ENCODE measurements around the gene RPL35A.

DNA sequence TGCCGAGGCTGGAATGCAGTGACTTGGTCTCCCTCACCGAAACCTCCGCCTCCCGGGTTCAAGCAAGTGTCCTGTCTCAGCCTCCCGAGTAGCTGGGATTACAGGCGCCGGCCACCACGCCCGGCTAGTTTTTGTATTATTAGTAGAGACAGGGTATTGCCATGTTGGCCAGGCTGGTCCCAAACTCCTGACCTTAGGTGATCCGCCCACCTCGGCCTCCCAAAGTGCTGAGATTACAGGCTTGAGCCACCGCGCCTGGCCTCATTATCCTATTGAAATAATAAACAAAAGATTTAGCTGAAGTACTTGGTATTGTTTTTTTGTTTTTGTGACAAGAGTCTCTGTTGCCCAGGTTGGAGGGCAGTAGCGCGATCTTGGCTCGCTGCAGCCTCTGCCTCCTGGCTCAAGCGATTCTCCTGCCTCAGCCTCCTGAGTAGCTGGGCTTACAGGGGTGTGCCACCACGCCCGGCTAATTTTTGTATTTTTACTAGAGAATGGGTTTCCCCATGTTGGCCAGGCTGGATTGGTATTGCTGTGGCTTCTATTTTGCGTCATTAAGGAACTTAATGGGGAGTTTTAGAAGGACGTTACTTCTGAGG is 1.5 kb downstream of the RPL35A start:
- TF ChIP-seq, protein P1, sequence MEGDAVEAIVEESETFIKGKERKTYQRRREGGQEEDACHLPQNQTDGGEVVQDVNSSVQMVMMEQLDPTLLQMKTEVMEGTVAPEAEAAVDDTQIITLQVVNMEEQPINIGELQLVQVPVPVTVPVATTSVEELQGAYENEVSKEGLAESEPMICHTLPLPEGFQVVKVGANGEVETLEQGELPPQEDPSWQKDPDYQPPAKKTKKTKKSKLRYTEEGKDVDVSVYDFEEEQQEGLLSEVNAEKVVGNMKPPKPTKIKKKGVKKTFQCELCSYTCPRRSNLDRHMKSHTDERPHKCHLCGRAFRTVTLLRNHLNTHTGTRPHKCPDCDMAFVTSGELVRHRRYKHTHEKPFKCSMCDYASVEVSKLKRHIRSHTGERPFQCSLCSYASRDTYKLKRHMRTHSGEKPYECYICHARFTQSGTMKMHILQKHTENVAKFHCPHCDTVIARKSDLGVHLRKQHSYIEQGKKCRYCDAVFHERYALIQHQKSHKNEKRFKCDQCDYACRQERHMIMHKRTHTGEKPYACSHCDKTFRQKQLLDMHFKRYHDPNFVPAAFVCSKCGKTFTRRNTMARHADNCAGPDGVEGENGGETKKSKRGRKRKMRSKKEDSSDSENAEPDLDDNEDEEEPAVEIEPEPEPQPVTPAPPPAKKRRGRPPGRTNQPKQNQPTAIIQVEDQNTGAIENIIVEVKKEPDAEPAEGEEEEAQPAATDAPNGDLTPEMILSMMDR (IDR thresholded peaks at IDR 0.05) = no peak
- TF ChIP-seq POLR2A (IDR thresholded peaks at IDR 0.05) = no peak
- no peak for TF ChIP-seq POLR2AphosphoS5 (IDR thresholded peaks at IDR 0.05)
- TF ChIP-seq EP300 (IDR thresholded peaks at IDR 0.05) = no peak
